GM18909 (cell line): ENCODE measurements around the gene WDR81.
"Not testable (repeated sequence)": the region's sequence is repeated elsewhere in the genome, so short reads cannot be mapped to it uniquely, and the experiment has no call there.

Experiments
- ATAC-seq: cut with Tn5 transposase; IDR thresholded peaks from one replicate; pipeline ENCODE4 v1.9.1; 2021; ENCODE audit warnings: mild to moderate bottlenecking; ENCODE audit not compliant: unreplicated experiment, poor library complexity

The WDR81 gene

GRCh38 chr17:1724351-1724868 is at the start of gene WDR81:
Gene WDR81, plus strand, starts transcription at chr17:1724704. Its CDS starts 256 bp downstream, at chr17:1724960.
- peak; percentile 62 for ATAC-seq

GRCh38 chr17:1676401-1676800 is 48.1 kb upstream of the WDR81 start:
- no peak for ATAC-seq

GRCh38 chr17:1683459-1683858 is 41.0 kb upstream of the WDR81 start:
- ATAC-seq, result no peak

- peak; percentile 96 for ATAC-seq
These were observed 39.9 kb upstream of the WDR81 start, which contains the start of gene PRPF8 for GRCh38 chr17:1684378-1685189. Gene PRPF8, minus strand, starts transcription at chr17:1684867. Its CDS starts 296 bp downstream, at chr17:1684571.

- no peak for ATAC-seq
These were observed 38.4 kb upstream of the WDR81 start for GRCh38 chr17:1686086-1686485.

GRCh38 chr17:1688405-1688804 is 36.1 kb upstream of the WDR81 start:
- ATAC-seq, result not testable (repeated sequence)

- ATAC-seq, result no peak
These were observed 33.8 kb upstream of the WDR81 start for GRCh38 chr17:1690544-1691221.

GRCh38 chr17:1693339-1693738 is 31.2 kb upstream of the WDR81 start:
- ATAC-seq, result no peak

GRCh38 chr17:1695365-1695764 is 29.1 kb upstream of the WDR81 start:
- ATAC-seq, result no peak

- no peak for ATAC-seq
These were observed 26.8 kb upstream of the WDR81 start for GRCh38 chr17:1697681-1698080.

- not testable (repeated sequence) for ATAC-seq
These were observed 24.6 kb upstream of the WDR81 start for GRCh38 chr17:1699891-1700290.

GRCh38 chr17:1703063-1703462 is 21.4 kb upstream of the WDR81 start:
- ATAC-seq, result no peak

GRCh38 chr17:1705004-1705403 is 19.5 kb upstream of the WDR81 start:
- ATAC-seq, result no peak

- ATAC-seq, result no peak
These were observed 17.4 kb upstream of the WDR81 start for GRCh38 chr17:1707107-1707506.

- not testable (repeated sequence) for ATAC-seq
These were observed 15.6 kb upstream of the WDR81 start for GRCh38 chr17:1708791-1709346.

GRCh38 chr17:1709403-1709951 is 15.0 kb upstream of the WDR81 start:
- no peak for ATAC-seq

GRCh38 chr17:1709971-1710806 is 14.3 kb upstream of the WDR81 start, which contains the start of gene TLCD2:
Gene TLCD2, minus strand, starts transcription at chr17:1710377. Its CDS starts 135 bp downstream, at chr17:1710242.
- ATAC-seq, result no peak

GRCh38 chr17:1710807-1711553 is 13.5 kb upstream of the WDR81 start:
- ATAC-seq, result no peak

- ATAC-seq, result no peak
These were observed 12.7 kb upstream of the WDR81 start for GRCh38 chr17:1711804-1712203.
